GM18519 (cell line): ENCODE measurements around the gene RABIF.
"Not testable (repeated sequence)": the region's sequence is repeated elsewhere in the genome, so short reads cannot be mapped to it uniquely, and the experiment has no call there.

Experiments used
- ATAC-seq: cut with Tn5 transposase; IDR thresholded peaks from one replicate; pipeline ENCODE4 v1.9.1; 2021; ENCODE audit warnings: mild to moderate bottlenecking, moderate library complexity; ENCODE audit not compliant: unreplicated experiment, low FRiP score

Gene RABIF

DNA sequence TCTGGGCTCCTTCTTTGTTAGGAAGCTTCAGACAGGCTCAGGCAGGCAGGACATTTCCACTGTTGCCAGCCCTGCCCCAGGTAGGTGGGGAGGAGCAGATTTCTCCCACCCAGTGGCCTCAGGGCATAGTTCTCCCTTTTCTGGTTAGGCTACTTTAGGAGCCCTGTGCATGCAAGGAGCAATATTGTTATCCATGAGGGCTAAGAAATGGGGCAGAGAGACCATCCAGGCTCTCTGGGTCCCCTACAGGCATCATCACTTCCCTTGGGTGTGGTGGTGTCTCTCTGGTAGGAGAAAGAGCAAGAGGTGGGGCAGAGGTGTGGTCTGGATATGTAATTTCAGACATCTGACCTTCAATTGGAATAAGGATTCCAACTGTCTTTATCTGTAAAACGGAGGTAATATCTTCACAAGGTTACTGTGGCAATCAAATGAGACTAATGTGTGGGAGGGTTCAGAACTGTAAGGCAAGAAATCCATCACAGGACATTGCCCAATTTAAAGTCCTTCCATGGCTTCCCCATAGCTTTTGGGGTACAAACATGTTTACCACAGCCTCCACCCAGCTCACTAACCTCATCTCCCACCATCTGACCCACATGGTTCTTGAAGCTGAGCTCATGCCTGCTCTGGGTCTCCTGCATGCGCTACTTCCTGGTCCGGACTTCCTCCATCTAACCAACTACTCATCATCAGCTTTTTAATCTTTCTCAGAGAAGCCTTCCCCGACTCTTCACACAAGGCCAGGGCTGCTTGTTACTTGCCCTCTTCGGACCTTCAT lies 52.1 kb downstream of the RABIF start:
- ATAC-seq, result no peak

DNA sequence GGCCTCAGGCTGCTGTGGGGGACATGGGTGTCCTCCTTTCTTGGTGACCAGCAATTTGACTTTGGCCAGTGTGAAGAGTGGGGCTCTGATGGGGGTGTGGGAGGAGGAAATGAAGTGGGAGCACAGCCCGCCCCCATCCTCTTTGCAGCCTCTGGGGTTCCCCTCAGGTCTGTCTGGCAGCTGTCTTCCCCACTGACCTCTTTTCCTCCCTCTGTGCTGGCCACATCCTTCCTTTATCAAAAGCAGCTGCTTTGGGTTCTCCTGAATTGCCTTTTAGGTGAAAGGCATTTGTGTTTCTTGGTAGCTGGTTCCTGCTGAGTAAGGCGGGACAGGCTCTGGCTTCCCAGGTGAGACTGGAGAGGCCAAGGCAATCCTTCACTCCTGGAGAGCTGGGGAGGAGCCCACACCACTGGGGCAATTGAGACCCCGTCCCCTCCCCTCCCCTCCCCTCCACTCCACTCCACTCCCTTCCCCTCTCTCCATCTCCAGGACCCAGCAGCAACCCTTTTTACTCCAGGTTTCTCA lies 53.3 kb downstream of the RABIF start:
- ATAC-seq, result no peak

DNA sequence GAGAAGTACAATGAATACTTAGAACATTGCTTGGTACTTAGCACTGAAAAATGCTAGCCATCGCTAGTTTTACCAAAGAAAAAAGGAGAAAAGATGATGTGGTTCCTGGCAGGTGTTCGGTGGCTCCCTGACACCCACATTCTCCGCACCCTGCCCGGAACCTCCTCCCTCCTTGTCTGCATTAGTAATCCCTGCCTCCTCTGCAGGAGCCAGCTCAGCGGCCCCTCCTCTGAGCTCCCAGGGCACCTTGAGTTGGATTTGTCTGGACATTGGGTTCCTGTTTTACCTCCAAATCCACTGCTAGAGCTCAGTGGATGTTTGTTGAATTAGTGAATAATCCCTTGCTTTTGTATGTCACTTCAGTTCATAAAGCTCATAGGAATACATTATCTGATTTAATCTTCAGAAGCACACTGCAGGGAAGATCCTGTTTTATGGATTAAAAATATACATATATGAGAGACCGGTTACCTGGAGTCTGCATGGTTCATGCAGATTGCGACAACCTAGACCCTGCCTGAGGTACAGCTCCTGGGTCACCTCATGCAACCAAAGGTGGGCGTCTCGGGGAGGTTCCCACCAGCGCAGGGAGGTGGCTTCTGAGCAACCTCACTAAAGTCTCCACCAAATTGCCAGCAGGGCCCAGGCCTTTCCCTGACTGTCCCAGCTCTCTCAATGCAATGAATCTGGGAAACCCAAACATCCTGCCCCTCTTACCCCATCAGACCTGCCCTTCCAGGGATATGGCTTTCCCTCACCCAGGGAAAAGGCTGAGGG lies 54.0 kb downstream of the RABIF start:
- no peak for ATAC-seq

DNA sequence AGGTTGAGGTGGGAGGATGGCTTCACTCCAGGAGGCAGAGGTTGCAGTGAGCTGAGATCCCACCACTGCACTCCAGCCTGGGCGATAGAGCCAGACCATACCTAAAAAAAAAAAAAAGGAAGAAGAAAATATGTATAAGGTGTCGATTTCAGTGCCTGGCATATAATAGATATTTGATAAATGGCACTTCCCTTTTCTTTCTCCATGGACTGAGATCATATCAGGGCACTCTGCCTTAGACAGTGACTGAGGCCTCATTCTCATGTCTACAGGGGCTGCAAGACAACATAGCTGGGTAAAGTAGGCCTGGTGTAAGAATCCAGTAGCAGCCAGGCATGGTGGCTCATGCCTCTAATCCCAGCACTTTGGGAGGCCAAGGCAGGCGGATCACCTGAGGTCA lies 57.0 kb downstream of the RABIF start:
- ATAC-seq, result no peak

DNA sequence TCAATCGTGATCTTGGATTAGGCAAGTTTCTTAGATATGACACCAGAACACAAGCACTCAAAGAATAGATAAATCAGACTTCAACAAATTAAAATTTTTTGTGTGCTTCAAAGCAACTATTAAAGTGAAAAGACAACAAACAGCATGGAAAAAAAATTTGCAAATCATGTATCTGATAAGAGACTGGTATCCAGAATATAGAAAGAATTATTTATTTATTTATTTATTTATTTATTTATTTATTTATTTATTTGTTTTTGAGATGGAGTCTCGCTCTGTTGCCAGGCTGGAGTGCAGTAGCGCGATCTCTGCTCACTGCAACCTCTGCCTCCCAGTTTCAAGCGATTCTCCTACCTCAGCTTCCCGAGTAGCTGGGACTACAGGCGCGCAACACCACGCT lies 59.7 kb downstream of the RABIF start:
- ATAC-seq, result not testable (repeated sequence)
